Activated T-cell treated with anti-CD3 and anti-CD28 coated beads for 1 hour (primary cell): ENCODE results near the gene MFAP4.

Source experiments
- DNase-seq: peaks from one replicate; pipeline ENCODE4 v3.0.0-alpha.2; 2020; ENCODE audit warnings: low read depth

Gene MFAP4

DNA sequence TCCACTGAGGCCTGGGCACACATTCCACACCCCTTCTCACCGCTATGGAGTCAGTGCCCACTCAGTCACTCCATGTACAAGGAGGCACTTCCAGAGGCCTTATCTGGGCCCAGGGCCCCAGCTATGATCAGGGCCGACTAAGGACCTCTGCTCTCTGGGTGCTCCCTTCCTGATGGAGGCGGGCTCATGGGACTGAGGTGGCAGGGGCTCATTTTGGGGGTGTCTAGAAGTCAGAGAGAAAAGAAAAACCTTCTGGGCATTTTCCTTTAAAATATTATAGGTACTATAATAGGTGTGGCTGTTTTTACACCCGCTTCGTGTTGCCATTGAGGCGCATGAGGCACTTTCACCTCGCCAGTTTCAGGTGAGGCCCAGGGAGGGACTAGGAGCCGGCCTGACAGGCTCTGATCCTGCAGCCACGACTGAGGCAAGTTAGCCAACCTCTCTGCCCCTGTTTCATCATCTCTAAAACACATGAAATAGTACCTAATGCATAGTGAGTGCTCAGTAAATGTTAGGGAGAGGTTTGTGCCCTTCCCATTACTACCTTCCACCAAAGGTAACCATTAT is 38.8 kb downstream of the MFAP4 start:
- no peak for DNase-seq

DNA sequence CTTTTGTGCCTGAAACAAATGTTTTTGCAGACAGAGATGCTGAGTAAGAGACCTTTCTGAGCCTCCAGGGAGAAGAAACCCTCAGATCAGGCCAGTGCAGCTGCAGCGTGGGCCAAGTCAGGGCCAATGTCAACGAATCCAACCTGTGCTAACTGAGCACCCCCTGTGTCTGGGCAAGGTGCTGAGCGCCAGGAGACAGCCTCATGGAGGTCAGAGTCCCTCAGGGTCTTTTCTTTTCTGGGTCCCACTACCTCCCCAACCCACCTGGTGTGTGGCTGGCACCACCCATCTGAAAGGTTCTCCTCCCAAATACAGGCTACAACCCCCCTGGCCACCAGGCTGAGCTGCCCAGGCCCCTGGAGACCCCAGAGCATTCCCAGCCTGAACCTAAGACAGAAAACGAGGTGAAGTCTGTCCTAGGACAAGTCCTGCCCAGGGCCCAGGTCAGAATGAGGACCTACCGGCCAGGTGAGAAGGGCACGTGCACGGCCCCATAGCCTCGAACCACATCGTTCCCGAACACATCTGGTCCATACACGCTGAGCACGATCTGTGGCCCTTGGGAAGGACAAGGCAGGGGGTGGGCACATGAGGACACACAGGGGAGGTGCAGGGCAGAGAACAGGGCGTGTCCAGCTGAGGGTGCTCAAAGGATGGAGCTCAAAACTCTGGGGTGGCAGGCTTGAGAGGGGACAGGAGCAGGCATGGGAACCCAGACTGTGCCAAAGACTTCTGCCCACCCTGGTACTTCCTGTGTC is 39.5 kb downstream of the MFAP4 start:
- DNase-seq = no peak

DNA sequence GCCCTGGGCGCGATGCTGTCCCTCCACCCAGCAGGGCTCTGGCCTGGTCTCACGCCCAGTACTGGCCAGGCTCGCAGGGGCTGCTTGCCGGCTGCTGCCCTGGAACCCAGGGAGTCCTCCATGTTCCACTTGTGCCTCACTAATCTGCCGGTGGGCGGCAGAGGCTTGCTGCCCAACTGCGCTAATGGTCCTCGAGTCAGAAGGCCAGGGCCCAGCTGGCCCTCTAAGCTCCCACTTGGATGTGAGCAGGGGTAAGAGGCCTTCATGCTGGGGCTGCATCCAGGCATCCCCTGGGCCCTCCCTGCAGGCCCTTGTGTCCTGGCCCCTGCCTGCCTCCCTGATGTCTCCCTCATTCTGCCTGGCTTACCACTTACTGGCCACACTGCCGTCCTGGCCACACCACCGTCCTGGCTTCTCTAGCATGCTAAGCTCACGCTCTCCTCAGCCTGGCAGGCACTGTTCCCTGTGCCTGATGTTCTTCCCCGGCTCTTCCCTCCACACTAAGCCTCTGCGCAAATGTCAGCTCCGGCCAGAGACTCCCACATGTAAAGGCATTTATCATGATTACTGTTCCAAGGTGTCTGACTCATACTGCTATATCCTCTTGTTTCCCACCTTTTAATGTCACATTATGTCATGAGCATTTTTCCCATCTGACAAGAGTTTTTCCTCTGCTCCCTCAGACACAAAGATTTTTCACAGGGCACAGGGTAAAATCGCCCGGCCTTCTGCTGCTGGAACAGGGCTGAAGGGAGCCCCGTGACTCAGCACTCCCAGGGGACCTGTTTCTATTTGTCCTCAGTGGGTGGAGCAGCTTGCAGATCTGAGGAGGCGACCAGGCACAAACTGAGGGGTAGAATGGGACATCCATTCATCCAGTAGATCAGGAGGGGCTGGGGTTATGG is 40.4 kb downstream of the MFAP4 start:
- no peak for DNase-seq

DNA sequence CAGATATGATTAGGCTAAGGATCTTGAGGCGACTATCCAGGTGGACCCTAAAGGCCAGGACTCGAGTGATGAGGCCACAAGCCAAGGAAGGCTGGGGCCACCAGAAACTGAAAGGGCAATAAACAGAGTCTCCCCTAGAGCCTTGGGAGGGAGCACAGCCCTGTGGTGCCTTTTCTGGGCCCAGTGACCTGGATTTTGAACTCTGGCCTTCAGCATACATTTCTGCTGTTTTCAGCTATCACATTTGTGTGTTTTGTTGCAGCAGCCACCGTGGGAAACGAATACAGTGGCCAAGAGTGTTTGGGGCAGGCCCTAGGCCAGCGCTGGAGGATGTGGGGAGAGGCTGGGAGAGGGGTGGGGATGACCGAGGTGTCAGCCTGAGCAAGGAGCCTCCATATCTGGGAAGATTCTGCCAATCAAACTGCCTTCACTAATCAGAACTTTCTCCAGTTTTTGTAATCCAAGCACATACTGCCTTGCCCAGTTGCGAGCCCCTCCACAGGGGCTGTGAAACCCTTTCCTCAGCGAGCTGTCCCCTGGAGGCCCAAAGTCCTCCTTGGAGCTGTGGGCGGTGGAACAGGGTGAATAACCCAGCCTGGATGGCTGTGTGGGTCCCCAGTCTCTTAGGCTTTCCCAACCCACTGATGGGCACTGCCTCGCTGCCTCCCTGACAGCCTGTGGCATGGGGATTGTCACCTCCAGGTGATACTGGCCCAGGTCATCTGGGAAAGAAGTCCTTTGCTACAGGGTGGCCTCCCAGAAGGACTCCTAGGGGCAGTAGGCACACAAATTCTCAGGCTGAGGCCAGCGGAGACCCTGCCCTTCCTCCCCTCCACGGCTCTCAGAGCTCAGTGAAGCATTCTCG is 41.3 kb downstream of the MFAP4 start:
- DNase-seq = no peak

DNA sequence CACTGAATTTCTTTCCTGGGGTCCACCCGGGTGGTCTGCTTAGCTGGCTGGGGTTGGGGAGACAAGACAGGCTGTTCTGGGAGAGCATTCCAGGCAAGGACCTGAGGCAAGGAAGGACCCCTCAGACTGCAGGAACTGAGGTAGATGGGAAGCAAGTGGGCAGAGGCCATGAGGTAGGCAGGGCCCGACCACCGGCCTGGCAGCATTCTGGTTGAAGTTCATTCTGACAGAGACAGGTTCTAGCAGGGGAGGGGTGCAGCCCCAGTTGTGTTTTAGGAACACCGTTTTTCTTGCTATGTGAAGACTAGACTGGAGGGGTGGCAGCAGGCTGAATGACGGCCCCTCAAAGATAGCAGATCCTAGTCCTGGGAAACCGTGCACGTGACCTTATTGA is 41.9 kb downstream of the MFAP4 start:
- DNase-seq = no peak

DNA sequence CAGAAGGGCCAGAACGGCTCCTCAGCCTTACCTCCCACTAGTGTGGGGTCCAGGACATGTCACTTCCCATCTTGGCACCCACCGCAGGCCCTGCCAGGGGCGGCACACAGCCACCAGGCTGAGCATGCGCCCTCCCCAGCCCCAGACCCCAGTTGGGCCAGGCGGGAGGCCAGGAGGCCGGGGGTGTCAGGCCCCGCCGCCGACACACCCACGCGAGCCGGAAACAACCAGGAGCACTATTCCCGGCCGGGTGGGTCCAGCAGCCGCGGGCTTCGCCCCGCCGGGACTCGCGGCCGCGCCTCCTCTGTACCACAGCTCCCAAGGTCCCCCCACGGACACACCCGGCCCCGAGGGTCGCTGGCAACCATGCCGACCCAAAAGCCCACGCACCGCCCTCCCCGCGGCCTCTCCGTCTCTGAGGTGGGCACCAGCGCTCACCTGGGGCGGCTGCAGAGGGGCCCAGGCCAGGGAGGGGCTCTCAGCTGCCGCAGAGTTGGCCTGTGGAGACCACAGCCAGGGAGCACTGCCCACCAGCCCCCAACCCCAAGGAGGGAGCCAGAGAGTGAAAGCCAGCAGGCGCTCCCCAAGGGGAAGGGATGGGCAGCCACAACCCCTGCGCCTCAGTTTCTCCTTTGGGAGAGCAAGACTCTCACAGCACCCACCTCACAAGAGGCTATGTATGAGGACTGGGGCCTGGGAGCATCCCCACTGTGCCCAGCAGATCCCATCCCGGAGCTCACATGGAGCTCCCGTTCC is 42.5 kb downstream of the MFAP4 start:
- DNase-seq = no peak

DNA sequence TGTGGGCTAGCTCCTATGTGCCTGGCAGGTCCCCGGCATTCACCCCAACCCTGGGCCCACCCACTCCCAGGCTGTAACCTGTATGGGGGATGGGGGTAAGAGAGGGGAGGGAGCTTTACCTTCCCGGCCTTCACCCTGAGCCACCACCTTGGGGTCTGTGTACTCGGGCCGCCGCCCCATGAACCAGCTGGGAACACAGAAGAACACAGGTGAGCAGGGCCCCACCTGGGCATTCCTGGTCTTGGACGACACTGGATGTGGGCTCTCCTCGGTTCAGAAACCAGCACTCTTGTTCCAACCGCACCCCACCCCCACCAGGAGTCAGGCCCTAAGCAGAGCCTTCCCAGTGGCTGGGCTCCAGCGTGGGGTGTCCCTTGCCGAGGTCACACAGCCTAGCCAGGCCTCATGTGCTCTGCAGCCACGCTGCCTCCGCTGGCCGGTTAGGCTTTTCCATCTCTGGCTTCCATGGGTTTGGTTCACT is 43.3 kb downstream of the MFAP4 start:
- no peak for DNase-seq

DNA sequence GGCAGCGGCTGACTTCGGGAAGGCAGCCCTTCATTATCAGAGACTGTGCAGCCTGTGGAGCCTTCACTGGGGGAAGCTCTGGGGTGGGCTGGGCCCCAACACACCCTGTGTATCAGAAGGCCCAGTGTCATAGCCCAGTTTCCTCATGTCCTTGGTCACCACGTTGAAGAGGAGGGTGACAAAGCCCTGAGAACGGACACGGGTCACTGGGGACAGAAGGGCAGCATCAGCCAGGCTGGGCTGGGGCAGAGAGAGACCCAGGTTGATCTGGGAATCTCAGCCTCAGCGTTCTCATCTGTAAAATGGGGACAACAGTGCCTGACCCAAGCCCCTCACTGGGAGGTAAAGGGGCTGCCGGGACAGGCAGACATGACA is 43.7 kb downstream of the MFAP4 start:
- no peak for DNase-seq

DNA sequence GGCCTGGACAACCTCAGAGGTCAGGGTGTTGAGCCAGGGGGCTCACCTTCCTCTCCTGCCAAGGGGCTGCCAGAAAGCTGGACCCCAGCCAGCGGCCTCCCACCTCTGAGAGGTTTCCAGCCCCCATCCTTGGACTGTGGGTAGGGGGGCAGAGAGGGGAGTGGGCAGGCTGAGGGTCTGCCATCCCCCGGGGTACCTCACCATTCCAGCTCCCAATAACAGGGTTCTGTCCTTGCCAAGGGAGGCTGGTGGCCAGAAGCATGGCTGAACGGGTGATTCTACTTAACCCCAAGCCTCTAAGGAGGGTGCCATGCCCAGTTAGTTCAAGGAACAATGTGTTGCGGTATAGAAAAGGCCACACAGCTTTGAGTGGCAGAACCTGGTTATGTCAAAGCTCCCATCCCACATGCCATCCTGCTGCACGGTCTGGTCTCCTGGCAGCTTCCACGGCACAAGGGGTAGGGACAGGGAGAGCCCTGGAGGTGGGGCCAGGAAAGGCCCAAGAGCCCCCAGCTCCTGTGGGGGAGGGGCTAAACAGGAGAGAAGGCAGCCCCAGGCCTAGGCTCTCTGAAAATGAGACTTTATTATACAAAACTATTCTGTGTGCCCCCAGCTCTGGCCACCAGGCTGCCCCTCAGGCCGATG is 44.3 kb downstream of the MFAP4 start:
- no peak for DNase-seq

DNA sequence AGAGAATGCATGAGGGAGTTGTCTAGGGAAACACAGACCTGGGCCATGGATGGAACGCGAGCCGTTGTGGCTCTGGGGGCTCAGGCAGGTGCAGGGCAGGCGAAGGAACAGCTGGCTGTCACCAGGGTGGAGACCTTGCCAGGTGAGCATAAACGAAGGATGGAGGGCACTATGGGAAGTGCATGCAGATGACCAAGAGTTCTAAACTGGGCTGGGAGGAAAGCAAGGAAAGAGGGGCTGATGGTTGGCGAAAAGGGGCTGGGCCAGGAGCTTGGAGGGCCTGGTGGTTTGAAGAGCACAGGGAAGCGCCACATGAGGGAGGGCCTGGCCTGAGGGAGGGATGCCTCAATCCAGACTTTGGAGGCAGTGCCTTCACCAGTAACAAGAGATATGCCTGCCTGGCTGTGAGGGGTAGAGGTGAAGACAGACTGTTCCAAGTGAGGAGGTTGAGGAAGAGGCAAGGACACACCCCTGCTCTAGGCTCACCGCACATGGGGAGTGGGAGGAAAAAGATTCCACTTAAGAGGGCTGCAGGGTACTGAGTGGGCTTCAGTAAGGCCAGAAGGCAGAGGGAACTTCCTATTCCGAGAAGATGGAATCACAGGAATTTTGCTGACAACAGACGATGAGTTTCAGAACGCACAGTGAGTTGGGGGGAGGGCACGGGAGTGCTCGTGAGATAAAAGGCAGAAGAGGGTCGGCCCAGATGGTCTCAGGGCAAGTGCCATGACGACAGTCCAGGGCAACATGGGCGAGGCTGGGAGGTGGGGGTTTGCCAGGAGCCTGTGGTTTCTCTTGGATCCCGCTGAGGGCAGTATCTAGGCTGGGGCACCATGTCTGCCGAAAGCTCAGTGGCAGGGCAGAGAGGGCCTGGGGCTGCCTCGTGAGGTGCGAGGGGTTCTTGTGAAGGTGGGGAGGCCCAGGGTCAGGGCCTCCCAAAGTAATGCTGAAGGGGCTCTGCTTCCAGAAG is 45.1 kb downstream of the MFAP4 start:
- no peak for DNase-seq

DNA sequence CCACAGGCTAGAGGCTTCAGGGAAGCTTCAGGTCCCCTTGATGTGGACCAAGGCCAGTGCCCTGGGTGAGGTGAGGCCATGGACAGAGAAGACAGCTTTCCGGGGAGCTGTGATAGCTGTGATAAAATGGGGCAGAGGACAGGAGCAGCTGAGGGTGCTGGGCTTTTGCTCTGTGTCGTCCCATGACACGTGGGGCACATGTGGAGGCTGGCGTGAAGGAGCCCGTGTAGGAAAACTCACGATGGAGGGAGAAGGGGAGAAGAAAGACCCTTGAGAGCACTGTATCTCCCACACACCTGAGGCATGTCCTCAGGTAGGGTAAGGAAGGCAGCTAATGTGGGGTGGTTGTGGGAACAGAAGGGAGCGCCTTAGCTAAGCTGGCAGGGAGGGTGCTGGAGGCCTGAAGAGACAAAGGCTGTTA is 45.8 kb downstream of the MFAP4 start:
- no peak for DNase-seq

DNA sequence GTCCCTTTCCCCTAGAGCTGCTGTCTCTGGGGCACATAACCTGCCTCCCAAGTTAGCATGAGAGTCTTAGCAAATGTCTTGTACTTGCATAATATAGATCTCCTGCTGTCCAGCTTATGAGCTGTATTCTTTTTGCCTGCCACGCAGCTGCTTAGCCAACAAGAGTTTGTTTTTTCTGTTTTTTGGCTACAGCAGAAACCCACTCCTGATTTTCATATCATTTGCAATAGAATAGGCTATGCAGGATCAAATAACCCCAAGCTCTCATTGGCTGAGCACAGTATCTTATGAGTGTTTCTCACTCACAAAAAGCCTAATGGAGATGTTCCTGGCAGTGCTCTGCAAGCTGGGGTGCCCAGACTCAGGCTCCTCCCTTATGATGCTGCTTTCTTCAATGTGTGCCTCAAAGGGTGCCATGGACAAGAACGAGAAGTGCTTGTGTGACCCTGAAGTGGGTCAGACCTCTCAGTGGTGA is 47.6 kb downstream of the MFAP4 start:
- DNase-seq = no peak

DNA sequence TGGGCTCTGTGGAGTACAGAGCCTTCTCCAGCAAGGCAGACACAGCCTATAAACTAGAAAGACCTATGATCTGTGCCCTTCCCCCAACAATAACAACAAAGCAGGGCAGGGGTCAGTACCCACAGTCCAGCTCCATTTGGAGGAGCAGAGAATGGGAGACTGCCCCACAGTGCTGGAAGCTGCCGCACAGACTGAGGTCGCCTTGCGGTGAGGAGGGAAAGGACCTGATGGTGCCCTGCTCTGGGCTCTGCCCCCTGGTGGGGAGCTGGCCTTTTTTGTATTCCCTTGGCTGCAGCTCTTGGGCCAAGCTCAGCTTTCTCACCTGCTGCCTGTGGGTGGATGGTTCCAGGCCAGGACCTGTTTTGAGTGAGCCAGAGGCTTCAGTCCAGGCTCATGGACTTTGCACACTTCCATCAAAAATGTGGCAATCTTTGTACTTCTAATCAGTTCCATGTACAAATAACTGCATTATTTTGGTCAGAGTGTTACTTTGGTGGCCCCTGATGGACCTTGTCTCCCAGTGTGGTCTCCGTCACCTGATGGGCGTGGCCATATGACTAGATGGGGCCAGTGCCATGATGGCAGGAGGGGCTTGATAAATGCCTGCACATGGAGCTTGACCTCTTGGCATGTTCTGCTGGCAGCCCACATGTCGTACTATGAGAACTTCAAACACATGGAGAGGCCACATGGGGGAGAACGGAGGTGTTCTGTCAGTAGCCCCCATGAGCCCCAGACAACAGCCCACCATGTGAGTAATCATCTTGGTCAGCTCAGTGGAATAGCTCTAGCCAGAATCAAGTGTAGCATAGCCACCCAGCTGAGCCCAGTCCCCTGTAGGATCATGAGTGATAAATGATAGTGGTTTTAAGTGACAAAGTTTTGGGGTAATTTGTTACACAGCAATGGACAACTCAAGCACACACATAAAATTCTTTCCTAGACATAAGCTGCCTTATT is 48.7 kb downstream of the MFAP4 start:
- DNase-seq = peak; percentile 53

DNA sequence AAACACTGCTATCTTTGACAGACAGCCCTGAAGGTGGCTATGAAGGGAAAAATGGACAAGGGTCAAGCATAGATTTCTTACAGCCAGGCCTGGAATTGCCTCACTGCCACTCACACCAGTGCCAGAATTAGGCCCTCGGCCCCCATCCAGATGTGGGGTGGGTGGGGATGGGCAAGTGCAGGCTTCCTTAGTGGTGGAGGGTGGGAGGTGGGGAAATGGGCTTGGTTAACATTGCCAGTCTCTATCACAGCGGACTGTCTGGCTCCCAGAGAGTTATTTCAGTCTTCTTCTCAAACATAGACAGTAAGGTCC is 49.3 kb downstream of the MFAP4 start:
- DNase-seq = no peak

DNA sequence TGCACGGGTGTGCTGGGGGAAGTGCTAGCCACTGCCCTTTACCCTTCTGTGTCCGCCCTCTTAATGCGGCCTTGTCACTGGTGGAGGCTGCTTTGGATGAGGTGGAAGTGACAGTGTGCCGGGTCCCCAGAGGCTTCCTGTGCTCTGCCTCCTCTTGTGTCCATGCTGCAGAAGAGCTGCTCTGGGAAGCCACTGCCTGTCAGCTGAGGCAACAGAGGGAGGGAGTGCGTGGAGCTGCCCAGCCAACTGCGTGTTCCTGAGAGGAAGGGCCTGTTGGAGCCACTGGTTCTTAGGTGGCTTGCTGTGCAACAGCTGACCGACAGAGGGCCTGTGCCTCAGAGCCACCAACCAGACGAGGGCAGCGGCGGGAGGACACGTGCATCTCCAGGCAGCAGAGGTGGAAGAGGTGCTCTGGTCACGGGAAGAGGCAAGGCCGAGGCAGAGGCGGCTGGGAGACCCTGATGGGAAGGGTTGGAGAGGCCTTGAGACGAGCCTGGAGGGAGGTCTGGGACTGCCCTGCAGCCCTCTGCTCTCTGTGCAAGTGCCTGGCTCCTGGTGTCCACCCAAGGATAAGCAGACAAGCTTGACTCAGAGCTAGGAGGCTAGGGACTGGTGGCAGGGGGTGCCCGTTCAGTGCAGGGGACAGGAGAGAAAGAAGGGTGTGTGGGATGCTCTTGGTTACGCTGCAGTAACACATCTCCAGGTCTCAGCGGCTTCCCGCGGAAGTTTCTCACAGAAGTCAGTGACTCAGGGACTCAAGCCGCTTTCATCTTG is 49.9 kb downstream of the MFAP4 start:
- DNase-seq = no peak

DNA sequence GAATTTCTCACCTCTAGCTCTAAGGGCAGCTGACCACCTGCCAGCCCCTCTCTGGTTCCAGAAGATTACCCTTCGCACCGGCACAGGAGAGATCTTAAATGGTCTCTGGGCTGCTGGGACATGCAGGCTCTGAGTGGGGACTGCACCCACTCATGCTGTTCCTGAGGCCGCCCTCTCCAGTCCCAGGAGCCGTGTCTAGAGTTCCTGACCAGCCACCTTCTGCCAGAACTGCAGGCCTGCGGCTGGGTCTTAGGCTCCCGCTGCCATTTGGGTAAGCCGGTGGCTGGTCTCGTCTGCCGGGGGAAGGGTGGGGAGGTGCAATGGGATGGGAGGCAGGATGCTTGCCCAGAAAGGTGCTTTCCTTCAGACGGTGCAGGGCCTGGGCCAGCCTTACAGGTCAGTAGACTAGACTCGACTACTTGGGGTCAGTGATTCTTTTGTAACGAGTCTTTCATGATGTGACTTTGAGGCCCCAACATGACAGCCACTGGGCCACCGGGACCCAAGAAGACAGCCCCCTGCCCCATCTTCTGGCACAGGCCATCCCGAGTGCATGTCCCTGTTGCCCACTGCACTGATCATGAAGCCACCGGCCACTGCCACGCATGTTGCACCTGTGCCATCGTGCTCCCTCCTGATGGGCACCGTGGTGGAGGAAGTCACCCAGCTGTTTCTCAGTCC is 50.9 kb downstream of the MFAP4 start:
- DNase-seq = no peak

DNA sequence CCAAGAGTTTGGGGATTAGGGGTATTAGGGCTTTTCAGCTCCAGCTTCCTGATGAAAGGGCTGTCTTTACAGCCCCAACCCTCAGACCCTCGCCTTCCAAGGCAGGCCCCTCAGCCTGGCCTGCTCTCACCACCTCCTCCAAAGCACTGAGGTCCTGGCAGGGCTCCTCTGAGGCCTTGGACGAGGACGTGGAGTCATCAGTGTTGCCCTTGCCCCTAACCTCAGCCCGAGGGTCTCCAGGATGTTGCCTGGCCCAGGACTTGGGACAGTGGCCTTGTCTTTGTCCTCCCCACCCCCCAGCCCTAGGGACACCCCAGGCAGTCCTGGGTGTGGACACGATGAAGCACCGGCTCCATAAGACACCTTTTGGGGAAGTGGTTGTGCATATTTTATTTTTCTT is 52.7 kb downstream of the MFAP4 start:
- no peak for DNase-seq
